SK-N-SH (cell line): ENCODE results near the gene ADIRF. TPM values are rescaled to one million over a fixed set of nuclear protein-coding genes. Genes with fewer than 3 reads are reported as not detected.

Source experiments
- CTCF ChIA-PET: fragments of 300-600, 350-600 bp; formaldehyde crosslinking; extraction: SDS; loops from one replicate; lab custom pipeline; 2021; lab: Yijun Ruan, JAX
- POLR2A ChIA-PET: fragments of 350-600 bp; sonication (Branson Sonifier 250); formaldehyde crosslinking; extraction: SDS; loops from one replicate; lab custom pipeline; 2020; ENCODE audit warnings: antibody characterized with exemption, inconsistent platforms; lab: Yijun Ruan, JAX
- DNase-seq: peaks from one replicate; pipeline ENCODE4 v3.0.0; 2012
- H2AFZ ChIP-seq: fragments of 200-600 bp; sonication (generic); 2 replicates; pipeline ENCODE4 v1.8.1; 2016; ENCODE audit warnings: antibody characterized with exemption, mild to moderate bottlenecking, low read depth
- H3F3A ChIP-seq: fragments of 200-600 bp; sonication (generic); replicated peaks from 2 replicates; pipeline ENCODE3; 2016; ENCODE audit warnings: antibody characterized with exemption, mild to moderate bottlenecking; ENCODE audit not compliant: insufficient read depth
- H3K27ac ChIP-seq, 2 experiments: fragments of 200-500 bp in 1 of 2; fragments of 200-600 bp in 1 of 2; sonication (Bioruptor generic) in 1 of 2; sonication (generic), shearing (Covaris generic) in 1 of 2; 2 replicates each; pipeline versions ENCODE4 v1.5.1 to v1.6.1; 2014 to 2016; ENCODE audit warnings: low read depth in 2 of 2, inconsistent platforms in 1 of 2, low read length in 1 of 2, mild to moderate bottlenecking in 1 of 2, mixed read lengths in 1 of 2
- H3K27me3 ChIP-seq: fragments of 200-600 bp; sonication (generic), shearing (Covaris generic); 2 replicates; pipeline ENCODE4 v1.6.1; 2016; ENCODE audit warnings: mixed run types; ENCODE audit not compliant: insufficient read depth
- H3K36me3 ChIP-seq, 2 experiments: fragments of 200-500 bp in 1 of 2; fragments of 200-600 bp in 1 of 2; sonication (Bioruptor generic) in 1 of 2; sonication (generic) in 1 of 2; replicated peaks in 1 of 2; 2 replicates each; pipeline versions ENCODE3 to v1.5.1; 2014 to 2016; ENCODE audit warnings: low read length in 1 of 2, mild to moderate bottlenecking in 1 of 2; ENCODE audit not compliant: insufficient read depth in 2 of 2, control insufficient read depth in 1 of 2
- H3K4me1 ChIP-seq, 2 experiments: fragments of 200-500 bp in 1 of 2; fragments of 200-600 bp in 1 of 2; sonication (Bioruptor generic) in 1 of 2; sonication (generic), shearing (Covaris generic) in 1 of 2; 2 replicates each; pipeline versions ENCODE4 v1.5.1 to v1.6.1; 2014 to 2016; ENCODE audit warnings: low read depth in 1 of 2, low read length in 1 of 2, mixed run types in 1 of 2; ENCODE audit not compliant: insufficient read depth in 2 of 2, control insufficient read depth in 1 of 2
- H3K4me2 ChIP-seq: fragments of 200-600 bp; sonication (generic), shearing (Covaris generic); 2 replicates; pipeline ENCODE4 v1.6.1; 2017; ENCODE audit warnings: mixed run types
- H3K4me3 ChIP-seq, 2 experiments: fragments of 200-500 bp in 1 of 2; fragments of 200-600 bp in 1 of 2; sonication (Bioruptor generic) in 1 of 2; sonication (generic), shearing (Covaris generic) in 1 of 2; 2 replicates each; pipeline versions ENCODE4 v1.5.1 to v1.8.1; 2014 to 2016; ENCODE audit warnings: low read depth in 2 of 2, inconsistent platforms in 1 of 2, low read length in 1 of 2, mild to moderate bottlenecking in 1 of 2, mixed read lengths in 1 of 2, moderate library complexity in 1 of 2
- H3K79me2 ChIP-seq: fragments of 200-600 bp; sonication (generic); 2 replicates; pipeline ENCODE4 v1.8.1; 2017; ENCODE audit warnings: mild to moderate bottlenecking; ENCODE audit not compliant: insufficient read depth
- H3K9ac ChIP-seq: fragments of 200-600 bp; sonication (generic); 2 replicates; pipeline ENCODE4 v1.6.1; 2017; ENCODE audit warnings: mixed run types
- H3K9me2 ChIP-seq: fragments of 200-600 bp; sonication (generic); 2 replicates; pipeline ENCODE4 v1.6.1; 2017; ENCODE audit warnings: mixed run types
- H3K9me3 ChIP-seq: fragments of 200-600 bp; sonication (generic); 2 replicates; pipeline ENCODE4 v1.6.1; 2017; ENCODE audit warnings: mixed run types, mild to moderate bottlenecking, moderate library complexity
- H4K20me1 ChIP-seq: fragments of 200-600 bp; sonication (generic); 2 replicates; pipeline ENCODE4 v1.6.1; 2017; ENCODE audit warnings: mild to moderate bottlenecking, mixed run types; ENCODE audit not compliant: insufficient read depth
- ELF1 ChIP-seq: IDR thresholded peaks from 2 replicates; pipeline ENCODE4 v1.4.0; 2012
- EZH2phosphoT487 ChIP-seq: fragments of 200-600 bp; sonication (generic); IDR thresholded peaks from 2 replicates; pipeline ENCODE4 v1.6.1; 2017; ENCODE audit warnings: low read depth, mixed run types, mild to moderate bottlenecking, antibody characterized with exemption, moderate library complexity, borderline replicate concordance
- FOSL2 ChIP-seq: IDR thresholded peaks from 2 replicates; pipeline ENCODE4 v1.4.0; 2012; ENCODE audit warnings: low read depth, mild to moderate bottlenecking, moderate library complexity, borderline replicate concordance
- FOXJ3 ChIP-seq: sonication (generic); formaldehyde crosslinking; IDR thresholded peaks from 2 replicates; pipeline ENCODE4 v1.5.1; 2020; ENCODE audit warnings: mild to moderate bottlenecking, missing genetic modification reagents
- FOXM1 ChIP-seq: IDR thresholded peaks from 2 replicates; pipeline ENCODE4 v1.4.0; 2012; ENCODE audit warnings: low read depth, mild to moderate bottlenecking
- GATA2 ChIP-seq: sonication (generic); formaldehyde crosslinking; IDR thresholded peaks from 2 replicates; pipeline ENCODE4 v1.5.0; 2020; ENCODE audit warnings: mild to moderate bottlenecking, missing genetic modification reagents
- JUND ChIP-seq: IDR thresholded peaks from 2 replicates; pipeline ENCODE4 v1.4.0; 2012
- MXI1 ChIP-seq: IDR thresholded peaks from 2 replicates; pipeline ENCODE4 v1.6.1; 2012; ENCODE audit warnings: mild to moderate bottlenecking, low read depth, low read length, improper control_type of control experiment
- NFIC ChIP-seq: IDR thresholded peaks from 2 replicates; pipeline ENCODE4 v1.4.0; 2012; ENCODE audit warnings: borderline replicate concordance
- POLR2AphosphoS5 ChIP-seq: IDR thresholded peaks from 2 replicates; pipeline ENCODE4 v1.6.1; 2012; ENCODE audit warnings: low read depth, low read length
- RFX5 ChIP-seq: IDR thresholded peaks from 2 replicates; pipeline ENCODE4 v1.6.1; 2012; ENCODE audit warnings: mild to moderate bottlenecking, improper control_type of control experiment, low read length
- RXRA ChIP-seq: IDR thresholded peaks from 2 replicates; pipeline ENCODE4 v1.4.0; 2012; ENCODE audit warnings: low read depth, mild to moderate bottlenecking, borderline replicate concordance
- SIN3A ChIP-seq: IDR thresholded peaks from 2 replicates; pipeline ENCODE4 v1.6.1; 2012; ENCODE audit warnings: low read depth, mild to moderate bottlenecking, low read length, moderate library complexity, borderline replicate concordance
- TCF12 ChIP-seq: IDR thresholded peaks from 2 replicates; pipeline ENCODE4 v1.4.0; 2012
- WGBS: methylation state at CpG from one replicate; pipeline ENCODE4 v1.1.6; 2017; ENCODE audit warnings: low lambda C conversion rate; 5-methylcytosine and 5-hydroxymethylcytosine counted together
- polyA plus RNA-seq, 3 experiments: library from polyadenylated mRNA; depleted of rRNA; stranded (reverse); fragments of >200 nt; gene quantifications; 2 replicates each; pipeline ENCODE4 v1.2.3, GENCODE V29; 2012
- TF ChIP-seq, protein P1 (sequence below): fragments of 200-600 bp; sonication (generic); IDR thresholded peaks from 2 replicates; pipeline ENCODE4 v1.6.1; 2017; ENCODE audit warnings: antibody characterized with exemption, mild to moderate bottlenecking, moderate library complexity
- TF ChIP-seq, protein P2 (sequence below): IDR thresholded peaks from 2 replicates; pipeline ENCODE4 v1.4.0; 2012; ENCODE audit warnings: low read depth, borderline replicate concordance
- TF ChIP-seq, protein P3 (sequence below): IDR thresholded peaks from 2 replicates; pipeline ENCODE4 v1.6.1; 2012; ENCODE audit warnings: mild to moderate bottlenecking, low read depth, low read length, moderate library complexity

The ADIRF gene
- polyA plus RNA-seq, 1 of the 3 experiments (the other 2 are of a cell fraction) = not detected

DNA sequence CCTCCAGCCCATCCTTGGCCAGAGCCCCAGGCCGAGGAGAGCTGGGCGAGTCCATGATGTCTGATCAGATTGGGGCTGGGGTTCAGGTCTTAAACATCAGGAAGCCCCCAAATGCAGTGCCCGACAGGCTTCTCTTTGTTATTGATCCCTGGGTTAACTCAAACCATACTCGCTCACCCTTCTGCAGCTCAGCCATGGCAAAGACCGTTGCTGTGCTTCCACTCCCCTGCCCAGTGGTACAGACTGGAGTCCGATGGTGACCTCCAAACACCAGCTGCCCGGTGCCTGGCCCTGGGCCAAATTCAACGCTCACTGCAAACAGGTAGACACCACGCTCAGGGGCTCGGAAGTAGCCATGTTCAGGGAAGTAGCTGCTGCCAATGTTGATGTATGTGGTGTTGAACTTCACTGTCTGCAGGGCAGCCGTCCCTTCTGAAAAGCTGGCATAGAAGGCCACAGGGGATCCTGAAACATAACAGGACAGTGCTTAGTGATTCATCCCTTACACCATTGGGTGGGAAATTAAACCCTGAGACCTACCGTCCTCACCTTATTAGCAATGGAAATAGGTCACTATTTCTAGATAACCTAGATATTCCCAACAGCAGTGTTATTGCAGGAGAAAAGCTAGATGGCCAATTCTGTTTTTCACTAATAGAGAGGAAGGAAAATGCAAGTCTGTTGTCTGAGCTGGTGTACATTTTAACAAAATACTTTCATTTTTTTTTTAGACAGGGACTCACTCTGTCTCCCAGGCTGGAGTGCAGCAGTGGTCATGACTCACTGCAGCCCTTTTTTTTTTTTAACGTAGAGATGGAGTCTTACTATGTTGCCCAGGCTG lies 31.4 kb upstream of the ADIRF start:
- no peaks in the 10 kb centered on the region for H3K9me2 ChIP-seq
- ChIA-PET CTCF (interaction anchor here (0.6 to 4.5 kb wide), 3 partner anchors 30 to 249 kb away, joined by 3 to 23 read pairs (median 4); no protein-coding TSS in a partner anchor), POLR2A (no interaction called here)
- H2AFZ ChIP-seq = peak overlapping the region; percentile 75; the same call in 1 of the 2 replicates
- H3K4me2 ChIP-seq = peak overlapping the region; percentile 48; the same call in 1 of the 2 replicates
- H3K79me2 ChIP-seq = no peaks in the 10 kb centered on the region
- no peak overlapping the region for H3K9ac ChIP-seq
- H3K27me3 ChIP-seq = no peaks in the 10 kb centered on the region
- H4K20me1 ChIP-seq = no peaks in the 10 kb centered on the region
- H3F3A ChIP-seq = peaks cover 11% of the 10 kb centered on the region
- no peaks in the 10 kb centered on the region for H3K36me3 ChIP-seq
- H3K27ac ChIP-seq = peak overlapping the region in 1 of 2 experiments; percentile 58; a peak in 2 of 4 replicates
- TF ChIP-seq FOSL2 (peak; percentile 51), FOXM1 (no peak), NFIC (peak; percentile 24; the same call in 1 of the 2 replicates)
- no peaks in the 10 kb centered on the region for H3K4me1 ChIP-seq
- WGBS = 14% methylated on average over 4 of the region's 13 CpGs
- H3K4me3 ChIP-seq = peak overlapping the region in 1 of 2 experiments; percentile 37; a peak in 1 of 4 replicates
- H3K9me3 ChIP-seq = no peaks in the 10 kb centered on the region
- DNase-seq = no peak

DNA sequence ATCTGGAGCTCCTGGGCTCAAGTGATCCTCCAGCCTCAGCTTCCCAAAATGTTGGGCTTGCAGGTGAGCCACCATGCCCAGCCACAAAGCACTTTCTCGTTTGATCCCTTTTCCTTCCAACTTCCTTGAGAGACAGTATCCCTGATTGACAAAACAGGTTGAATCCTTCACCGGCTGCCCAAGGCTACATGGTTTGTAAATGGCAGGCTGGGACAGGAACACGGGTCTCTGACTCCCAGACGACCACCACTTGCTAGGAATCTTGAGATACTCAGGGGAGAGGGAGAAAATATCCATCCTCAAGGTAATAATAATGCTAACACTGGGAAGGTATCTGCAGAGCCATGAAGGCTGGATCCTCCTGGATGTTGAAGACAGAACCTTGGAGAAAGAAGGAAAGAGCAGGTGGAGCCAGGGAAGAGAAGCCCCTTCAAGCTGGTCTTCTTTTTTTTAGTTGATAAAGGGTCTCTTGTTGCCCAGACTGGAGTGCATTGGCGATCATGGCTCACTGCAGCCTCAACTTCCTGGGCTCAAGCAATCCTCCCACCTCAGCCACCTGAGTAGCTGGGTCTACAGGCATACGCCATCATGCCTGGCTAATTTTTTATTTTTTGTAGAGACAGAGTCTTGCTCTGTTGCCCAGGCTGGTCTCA lies 30.7 kb upstream of the ADIRF start:
- H3K4me2 ChIP-seq = peak overlapping the region; percentile 48; the same call in 1 of the 2 replicates
- no peaks in the 10 kb centered on the region for H3K9me2 ChIP-seq
- H3K9ac ChIP-seq = no peak overlapping the region
- peak overlapping the region in 1 of 2 experiments; percentile 58; a peak in 2 of 4 replicates for H3K27ac ChIP-seq
- H3K4me3 ChIP-seq = no peak overlapping the region; a peak in 1 of 4 replicates
- H3F3A ChIP-seq = peaks cover 11% of the 10 kb centered on the region
- H3K9me3 ChIP-seq = no peaks in the 10 kb centered on the region
- TF ChIP-seq, protein P1, sequence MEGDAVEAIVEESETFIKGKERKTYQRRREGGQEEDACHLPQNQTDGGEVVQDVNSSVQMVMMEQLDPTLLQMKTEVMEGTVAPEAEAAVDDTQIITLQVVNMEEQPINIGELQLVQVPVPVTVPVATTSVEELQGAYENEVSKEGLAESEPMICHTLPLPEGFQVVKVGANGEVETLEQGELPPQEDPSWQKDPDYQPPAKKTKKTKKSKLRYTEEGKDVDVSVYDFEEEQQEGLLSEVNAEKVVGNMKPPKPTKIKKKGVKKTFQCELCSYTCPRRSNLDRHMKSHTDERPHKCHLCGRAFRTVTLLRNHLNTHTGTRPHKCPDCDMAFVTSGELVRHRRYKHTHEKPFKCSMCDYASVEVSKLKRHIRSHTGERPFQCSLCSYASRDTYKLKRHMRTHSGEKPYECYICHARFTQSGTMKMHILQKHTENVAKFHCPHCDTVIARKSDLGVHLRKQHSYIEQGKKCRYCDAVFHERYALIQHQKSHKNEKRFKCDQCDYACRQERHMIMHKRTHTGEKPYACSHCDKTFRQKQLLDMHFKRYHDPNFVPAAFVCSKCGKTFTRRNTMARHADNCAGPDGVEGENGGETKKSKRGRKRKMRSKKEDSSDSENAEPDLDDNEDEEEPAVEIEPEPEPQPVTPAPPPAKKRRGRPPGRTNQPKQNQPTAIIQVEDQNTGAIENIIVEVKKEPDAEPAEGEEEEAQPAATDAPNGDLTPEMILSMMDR = no peak
- TF ChIP-seq POLR2AphosphoS5 = no peak
- no peak for TF ChIP-seq ELF1
- no peak for TF ChIP-seq TCF12
- TF ChIP-seq, protein P2, sequence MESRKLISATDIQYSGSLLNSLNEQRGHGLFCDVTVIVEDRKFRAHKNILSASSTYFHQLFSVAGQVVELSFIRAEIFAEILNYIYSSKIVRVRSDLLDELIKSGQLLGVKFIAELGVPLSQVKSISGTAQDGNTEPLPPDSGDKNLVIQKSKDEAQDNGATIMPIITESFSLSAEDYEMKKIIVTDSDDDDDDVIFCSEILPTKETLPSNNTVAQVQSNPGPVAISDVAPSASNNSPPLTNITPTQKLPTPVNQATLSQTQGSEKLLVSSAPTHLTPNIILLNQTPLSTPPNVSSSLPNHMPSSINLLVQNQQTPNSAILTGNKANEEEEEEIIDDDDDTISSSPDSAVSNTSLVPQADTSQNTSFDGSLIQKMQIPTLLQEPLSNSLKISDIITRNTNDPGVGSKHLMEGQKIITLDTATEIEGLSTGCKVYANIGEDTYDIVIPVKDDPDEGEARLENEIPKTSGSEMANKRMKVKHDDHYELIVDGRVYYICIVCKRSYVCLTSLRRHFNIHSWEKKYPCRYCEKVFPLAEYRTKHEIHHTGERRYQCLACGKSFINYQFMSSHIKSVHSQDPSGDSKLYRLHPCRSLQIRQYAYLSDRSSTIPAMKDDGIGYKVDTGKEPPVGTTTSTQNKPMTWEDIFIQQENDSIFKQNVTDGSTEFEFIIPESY = no peak
- TF ChIP-seq RXRA = no peak
- TF ChIP-seq SIN3A = no peak
- TF ChIP-seq, protein P3, sequence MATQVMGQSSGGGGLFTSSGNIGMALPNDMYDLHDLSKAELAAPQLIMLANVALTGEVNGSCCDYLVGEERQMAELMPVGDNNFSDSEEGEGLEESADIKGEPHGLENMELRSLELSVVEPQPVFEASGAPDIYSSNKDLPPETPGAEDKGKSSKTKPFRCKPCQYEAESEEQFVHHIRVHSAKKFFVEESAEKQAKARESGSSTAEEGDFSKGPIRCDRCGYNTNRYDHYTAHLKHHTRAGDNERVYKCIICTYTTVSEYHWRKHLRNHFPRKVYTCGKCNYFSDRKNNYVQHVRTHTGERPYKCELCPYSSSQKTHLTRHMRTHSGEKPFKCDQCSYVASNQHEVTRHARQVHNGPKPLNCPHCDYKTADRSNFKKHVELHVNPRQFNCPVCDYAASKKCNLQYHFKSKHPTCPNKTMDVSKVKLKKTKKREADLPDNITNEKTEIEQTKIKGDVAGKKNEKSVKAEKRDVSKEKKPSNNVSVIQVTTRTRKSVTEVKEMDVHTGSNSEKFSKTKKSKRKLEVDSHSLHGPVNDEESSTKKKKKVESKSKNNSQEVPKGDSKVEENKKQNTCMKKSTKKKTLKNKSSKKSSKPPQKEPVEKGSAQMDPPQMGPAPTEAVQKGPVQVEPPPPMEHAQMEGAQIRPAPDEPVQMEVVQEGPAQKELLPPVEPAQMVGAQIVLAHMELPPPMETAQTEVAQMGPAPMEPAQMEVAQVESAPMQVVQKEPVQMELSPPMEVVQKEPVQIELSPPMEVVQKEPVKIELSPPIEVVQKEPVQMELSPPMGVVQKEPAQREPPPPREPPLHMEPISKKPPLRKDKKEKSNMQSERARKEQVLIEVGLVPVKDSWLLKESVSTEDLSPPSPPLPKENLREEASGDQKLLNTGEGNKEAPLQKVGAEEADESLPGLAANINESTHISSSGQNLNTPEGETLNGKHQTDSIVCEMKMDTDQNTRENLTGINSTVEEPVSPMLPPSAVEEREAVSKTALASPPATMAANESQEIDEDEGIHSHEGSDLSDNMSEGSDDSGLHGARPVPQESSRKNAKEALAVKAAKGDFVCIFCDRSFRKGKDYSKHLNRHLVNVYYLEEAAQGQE = no peak
- TF ChIP-seq RFX5 = no peak
- TF ChIP-seq GATA2 = no peak
- no peak for TF ChIP-seq FOXJ3 (CRISPR knock-in tag)
- TF ChIP-seq EZH2phosphoT487 = no peak
- no peak for TF ChIP-seq JUND
- TF ChIP-seq MXI1 = no peak
- H3K79me2 ChIP-seq = no peaks in the 10 kb centered on the region
- H4K20me1 ChIP-seq = no peaks in the 10 kb centered on the region
- CTCF ChIA-PET = interaction anchor here (0.6 to 4.5 kb wide), 4 partner anchors 20 to 249 kb away, joined by 3 to 23 read pairs (median 5); partner anchors contain the start of genes MMRN2 and SNCG
- H3K27me3 ChIP-seq = no peaks in the 10 kb centered on the region
- DNase-seq = no peak
- no peaks in the 10 kb centered on the region for H3K4me1 ChIP-seq
- 58% methylated on average over 6 of the region's 6 CpGs for WGBS
- POLR2A ChIA-PET = no interaction called here
- no peaks in the 10 kb centered on the region for H3K36me3 ChIP-seq
- no peak overlapping the region for H2AFZ ChIP-seq
